Measurements from ENCODE around the gene CYTH4.
A peak's percentile ranks its signal among the peaks of the same experiment; 100 is the strongest.

Gene CYTH4

GRCh38 chr22:37237371-37238268 lies 44.7 kb upstream of the CYTH4 start:
- Histone ChIP-seq H3K4me1 (ENCODE audit: insufficient read depth, poor library complexity, severe bottlenecking) (peaks cover 2% of the 10 kb centered on the region), H3K27ac (ENCODE audit: poor library complexity, severe bottlenecking) (no peak overlapping the region)
- TF ChIP-seq, protein P1, sequence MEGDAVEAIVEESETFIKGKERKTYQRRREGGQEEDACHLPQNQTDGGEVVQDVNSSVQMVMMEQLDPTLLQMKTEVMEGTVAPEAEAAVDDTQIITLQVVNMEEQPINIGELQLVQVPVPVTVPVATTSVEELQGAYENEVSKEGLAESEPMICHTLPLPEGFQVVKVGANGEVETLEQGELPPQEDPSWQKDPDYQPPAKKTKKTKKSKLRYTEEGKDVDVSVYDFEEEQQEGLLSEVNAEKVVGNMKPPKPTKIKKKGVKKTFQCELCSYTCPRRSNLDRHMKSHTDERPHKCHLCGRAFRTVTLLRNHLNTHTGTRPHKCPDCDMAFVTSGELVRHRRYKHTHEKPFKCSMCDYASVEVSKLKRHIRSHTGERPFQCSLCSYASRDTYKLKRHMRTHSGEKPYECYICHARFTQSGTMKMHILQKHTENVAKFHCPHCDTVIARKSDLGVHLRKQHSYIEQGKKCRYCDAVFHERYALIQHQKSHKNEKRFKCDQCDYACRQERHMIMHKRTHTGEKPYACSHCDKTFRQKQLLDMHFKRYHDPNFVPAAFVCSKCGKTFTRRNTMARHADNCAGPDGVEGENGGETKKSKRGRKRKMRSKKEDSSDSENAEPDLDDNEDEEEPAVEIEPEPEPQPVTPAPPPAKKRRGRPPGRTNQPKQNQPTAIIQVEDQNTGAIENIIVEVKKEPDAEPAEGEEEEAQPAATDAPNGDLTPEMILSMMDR (IDR thresholded peaks at IDR 0.05; ENCODE audit: poor library complexity, severe bottlenecking): no peak

DNA sequence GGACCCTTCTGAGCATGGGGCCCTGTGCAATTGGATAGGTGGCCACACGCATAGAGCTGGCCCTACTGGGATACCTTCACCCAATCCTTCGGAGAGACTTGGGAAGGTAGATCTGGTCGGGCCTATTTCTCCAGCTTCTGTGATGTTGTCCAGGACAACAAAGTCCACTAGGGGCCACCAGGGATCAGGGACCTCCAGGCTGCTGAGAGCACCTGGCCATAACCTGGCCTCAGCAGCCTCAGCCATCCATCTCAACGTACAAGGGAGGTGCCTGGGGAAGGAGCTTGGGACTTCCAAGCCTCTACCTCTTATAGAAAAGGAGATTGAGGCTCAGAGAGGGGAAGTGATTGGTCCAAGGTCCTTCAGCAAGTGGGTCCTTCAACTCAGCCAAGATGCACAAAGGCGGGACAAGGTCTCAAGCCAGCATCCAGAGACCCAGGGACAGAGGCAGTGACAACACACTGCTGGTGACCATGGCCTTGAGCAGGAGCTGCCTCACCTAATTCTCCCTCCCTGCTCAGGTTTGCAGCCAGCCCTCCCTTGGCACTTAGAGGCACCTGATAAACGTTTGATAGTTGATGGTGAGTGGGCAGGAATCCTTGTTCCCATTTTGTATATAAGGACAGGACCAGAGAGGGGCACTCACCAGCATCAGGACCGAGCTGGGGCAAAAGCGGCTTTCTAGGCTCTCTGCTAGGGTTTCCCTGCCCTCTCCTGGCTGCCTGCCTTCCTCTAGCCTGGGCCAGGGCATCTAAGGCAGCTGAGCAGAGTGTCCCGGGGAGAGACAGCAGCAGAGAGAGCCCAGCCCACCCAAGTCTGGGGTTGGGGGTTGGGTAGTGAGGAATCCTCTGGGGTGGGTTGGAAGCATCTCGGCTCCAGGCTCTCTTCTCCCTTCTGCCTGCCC lies 42.7 kb upstream of the CYTH4 start:
- DNase-seq (ENCODE audit: low spot score) (peak; percentile 42), ATAC-seq (ENCODE audit: low read depth) (no peak)
- Histone ChIP-seq H3K36me3 (ENCODE audit: low read depth) (peaks cover 62% of the 10 kb centered on the region), H3K27ac (ENCODE audit: poor library complexity, severe bottlenecking) (no peak overlapping the region), H3K4me1 (ENCODE audit: insufficient read depth, poor library complexity, severe bottlenecking) (peaks cover 11% of the 10 kb centered on the region), H3K4me3 (ENCODE audit: severe bottlenecking) (no peak overlapping the region), H3K27me3 (ENCODE audit: insufficient read depth, poor library complexity, severe bottlenecking) (no peaks in the 10 kb centered on the region), H3K9me3 (ENCODE audit: severe bottlenecking) (no peaks in the 10 kb centered on the region)
- TF ChIP-seq, protein P1 (IDR thresholded peaks at IDR 0.05; ENCODE audit: poor library complexity, severe bottlenecking): no peak

More at GRCh38 chr22:37237371-37238268, 44.7 kb upstream of the CYTH4 start:
- Histone ChIP-seq H3K4me3 (ENCODE audit: severe bottlenecking) (no peak overlapping the region), H3K27me3 (ENCODE audit: insufficient read depth, poor library complexity, severe bottlenecking) (no peaks in the 10 kb centered on the region), H3K9me3 (ENCODE audit: severe bottlenecking) (no peaks in the 10 kb centered on the region), H3K36me3 (ENCODE audit: low read depth) (peaks cover 69% of the 10 kb centered on the region)
- DNase-seq (ENCODE audit: low spot score) (peak; percentile 24), ATAC-seq (ENCODE audit: low read depth) (no peak)

DNA sequence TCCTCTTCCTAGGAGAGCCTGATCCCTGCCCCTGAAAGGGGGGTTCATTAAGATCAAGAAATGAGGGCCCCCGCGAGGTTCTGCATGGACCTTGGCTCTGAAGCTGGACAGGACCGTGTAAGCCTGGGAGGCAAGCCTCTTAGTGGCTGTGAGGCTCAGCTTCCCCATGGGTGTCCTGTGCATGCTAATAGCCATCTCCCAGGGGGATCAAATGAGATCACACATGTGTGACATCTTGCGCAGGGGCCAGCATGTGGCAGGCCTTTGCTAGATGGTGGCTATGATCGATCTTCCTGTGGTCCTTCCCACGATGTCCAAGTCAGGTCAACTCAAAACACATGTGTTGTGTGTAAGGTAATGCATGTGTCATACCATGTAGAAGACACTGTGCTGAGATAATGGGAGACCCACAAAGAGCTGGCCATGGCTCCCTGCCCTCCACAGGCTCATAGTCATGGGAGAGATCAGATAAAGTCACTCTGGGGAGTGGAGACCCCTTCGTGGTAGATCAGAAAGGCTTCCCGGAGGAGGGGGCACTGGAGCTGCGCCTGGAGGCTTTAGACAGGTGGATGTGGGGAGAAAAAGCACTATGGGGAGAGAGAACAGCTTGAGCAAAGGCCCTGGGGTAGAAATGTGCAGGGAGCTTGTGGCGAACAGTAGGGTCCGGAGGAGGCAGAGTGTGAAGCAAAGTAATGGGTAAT lies 41.9 kb upstream of the CYTH4 start:
- H3K9me3 ChIP-seq (ENCODE audit: severe bottlenecking): no peaks in the 10 kb centered on the region
- no peaks in the 10 kb centered on the region for H3K27me3 ChIP-seq (ENCODE audit: insufficient read depth, poor library complexity, severe bottlenecking)
- H3K4me1 ChIP-seq (ENCODE audit: insufficient read depth, poor library complexity, severe bottlenecking): peaks cover 11% of the 10 kb centered on the region
- TF ChIP-seq, protein P1 (IDR thresholded peaks at IDR 0.05; ENCODE audit: poor library complexity, severe bottlenecking): no peak
- no peak overlapping the region for H3K27ac ChIP-seq (ENCODE audit: poor library complexity, severe bottlenecking)
- H3K36me3 ChIP-seq (ENCODE audit: low read depth): peaks cover 54% of the 10 kb centered on the region
- ATAC-seq (ENCODE audit: low read depth) (no peak), DNase-seq (ENCODE audit: low spot score) (peak; percentile 22)
- H3K4me3 ChIP-seq (ENCODE audit: severe bottlenecking): no peak overlapping the region

GRCh38 chr22:37240941-37241320 lies 41.4 kb upstream of the CYTH4 start:
- no peaks in the 10 kb centered on the region for H3K9me3 ChIP-seq (ENCODE audit: severe bottlenecking)
- no peak overlapping the region for H3K4me3 ChIP-seq (ENCODE audit: severe bottlenecking)
- H3K27ac ChIP-seq (ENCODE audit: poor library complexity, severe bottlenecking): no peak overlapping the region
- peak; percentile 35 for DNase-seq (ENCODE audit: low spot score)
- TF ChIP-seq, protein P1 (IDR thresholded peaks at IDR 0.05; ENCODE audit: poor library complexity, severe bottlenecking): no peak
- H3K27me3 ChIP-seq (ENCODE audit: insufficient read depth, poor library complexity, severe bottlenecking): no peaks in the 10 kb centered on the region
- peaks cover 48% of the 10 kb centered on the region for H3K36me3 ChIP-seq (ENCODE audit: low read depth)
- ATAC-seq (ENCODE audit: low read depth): no peak
- H3K4me1 ChIP-seq (ENCODE audit: insufficient read depth, poor library complexity, severe bottlenecking): peaks cover 11% of the 10 kb centered on the region

Measured in RWPE2 (cell line).